H9 (cell line): ENCODE results near the gene NKAIN4. TPM values are rescaled to one million over a fixed set of nuclear protein-coding genes. Genes with fewer than 3 reads are reported as not detected.
A peak's percentile ranks its signal among the peaks of the same experiment; 100 is the strongest.

Experiments used
- DNase-seq: peaks from one replicate; pipeline ENCODE4 v3.0.0-alpha.2; 2017
- H2AFZ ChIP-seq: one replicate; pipeline ENCODE4 v1.6.1; 2013; ENCODE audit warnings: mild to moderate bottlenecking, low read length, control low read depth, moderate library complexity
- H2AK5ac ChIP-seq: 2 replicates; pipeline ENCODE4 v1.6.1; 2013; ENCODE audit warnings: low read length, control low read depth, mixed read lengths; ENCODE audit not compliant: insufficient read length
- H2BK120ac ChIP-seq: one replicate; pipeline ENCODE4 v1.6.1; 2013; ENCODE audit warnings: low read depth, mild to moderate bottlenecking, low read length, control low read depth, inconsistent platforms; ENCODE audit not compliant: poor library complexity, severe bottlenecking
- H2BK12ac ChIP-seq: 2 replicates; pipeline ENCODE4 v1.6.1; 2013; ENCODE audit warnings: low read length, control low read depth, mixed read lengths, low read depth; ENCODE audit not compliant: insufficient read length
- H2BK15ac ChIP-seq: 2 replicates; pipeline ENCODE4 v1.6.1; 2013; ENCODE audit warnings: low read depth, low read length, control low read depth
- H2BK20ac ChIP-seq: one replicate; pipeline ENCODE4 v1.6.1; 2013; ENCODE audit warnings: low read depth, mild to moderate bottlenecking, low read length, control low read depth, inconsistent platforms; ENCODE audit not compliant: poor library complexity, severe bottlenecking
- H2BK5ac ChIP-seq: 2 replicates; pipeline ENCODE4 v1.6.1; 2013; ENCODE audit warnings: low read length, control low read depth, mixed read lengths; ENCODE audit not compliant: insufficient read length
- H3K14ac ChIP-seq: 2 replicates; pipeline ENCODE4 v1.6.1; 2013; ENCODE audit warnings: low read length, control low read depth; ENCODE audit not compliant: insufficient read depth
- H3K18ac ChIP-seq: 2 replicates; pipeline ENCODE4 v1.6.1; 2013; ENCODE audit warnings: low read depth, mild to moderate bottlenecking, mixed read lengths, low read length, control low read depth; ENCODE audit not compliant: insufficient read length
- H3K23ac ChIP-seq: 2 replicates; pipeline ENCODE4 v1.6.1; 2013; ENCODE audit warnings: low read length, control low read depth, mixed read lengths, low read depth; ENCODE audit not compliant: insufficient read length
- H3K23me2 ChIP-seq: 2 replicates; pipeline ENCODE4 v1.6.1; 2013; ENCODE audit warnings: low read depth, mild to moderate bottlenecking, mixed read lengths, low read length, control low read depth; ENCODE audit not compliant: insufficient read length, poor library complexity, severe bottlenecking
- H3K27ac ChIP-seq: 2 replicates; pipeline ENCODE4 v1.5.1; 2013; ENCODE audit warnings: low read length, control low read depth, mixed read lengths, low read depth; ENCODE audit not compliant: insufficient read length
- H3K27me3 ChIP-seq: 2 replicates; pipeline ENCODE4 v1.6.1; 2013; ENCODE audit warnings: low read length, control low read depth, inconsistent platforms; ENCODE audit not compliant: insufficient read depth
- H3K4ac ChIP-seq: 2 replicates; pipeline ENCODE4 v1.6.1; 2013; ENCODE audit warnings: low read depth, mild to moderate bottlenecking, control low read depth, inconsistent platforms, low read length, moderate library complexity
- H3K4me1 ChIP-seq: 2 replicates; pipeline ENCODE4 v1.6.1; 2013; ENCODE audit warnings: low read length, control low read depth, inconsistent platforms; ENCODE audit not compliant: insufficient read depth
- H3K4me2 ChIP-seq: 2 replicates; pipeline ENCODE4 v1.6.1; 2013; ENCODE audit warnings: low read length, control low read depth, mixed read lengths; ENCODE audit not compliant: insufficient read length, insufficient read depth
- H3K56ac ChIP-seq: 2 replicates; pipeline ENCODE4 v1.6.1; 2013; ENCODE audit warnings: low read depth, mild to moderate bottlenecking, mixed read lengths, low read length, control low read depth; ENCODE audit not compliant: insufficient read length
- H3K79me1 ChIP-seq: 2 replicates; pipeline ENCODE4 v1.6.1; 2013; ENCODE audit warnings: low read depth, mild to moderate bottlenecking, moderate library complexity, low read length, control low read depth, inconsistent platforms; ENCODE audit not compliant: insufficient read depth, poor library complexity, severe bottlenecking
- H3K79me2 ChIP-seq: 2 replicates; pipeline ENCODE4 v1.6.1; 2013; ENCODE audit warnings: low read length, control low read depth, inconsistent platforms; ENCODE audit not compliant: insufficient read depth
- H3K9ac ChIP-seq: 2 replicates; pipeline ENCODE4 v1.6.1; 2013; ENCODE audit warnings: low read length, control low read depth, mixed read lengths; ENCODE audit not compliant: insufficient read length; ENCODE audit errors: extremely low read depth
- H3K9me3 ChIP-seq: one replicate; pipeline ENCODE4 v1.6.1; 2013; ENCODE audit warnings: low read depth, low read length, inconsistent platforms; ENCODE audit not compliant: control insufficient read depth
- H3T11ph ChIP-seq: one replicate; pipeline ENCODE4 v1.6.1; 2013; ENCODE audit warnings: mild to moderate bottlenecking, low read length, control low read depth, inconsistent platforms
- H4K20me1 ChIP-seq: one replicate; pipeline ENCODE4 v1.6.1; 2013; ENCODE audit not compliant: control insufficient read depth, insufficient read length, insufficient read depth
- H4K5ac ChIP-seq: 2 replicates; pipeline ENCODE4 v1.6.1; 2013; ENCODE audit warnings: low read depth, mild to moderate bottlenecking, mixed read lengths, low read length, control low read depth; ENCODE audit not compliant: insufficient read length
- H4K8ac ChIP-seq: replicated peaks from 2 replicates; pipeline ENCODE4 v1.6.1; 2013; ENCODE audit warnings: low read length, control low read depth, mixed read lengths, low read depth; ENCODE audit not compliant: insufficient read length
- H4K91ac ChIP-seq: 2 replicates; pipeline ENCODE4 v1.6.1; 2013; ENCODE audit warnings: low read depth, mild to moderate bottlenecking, moderate library complexity, mixed read lengths, low read length, control low read depth; ENCODE audit not compliant: insufficient read length
- H3K27ac Mint-ChIP-seq, 3 experiments: 2 replicates in 2 of 3; 3 replicates in 1 of 3; pipeline ENCODE4 v1.8.0; 2020 to 2021; ENCODE audit warnings: mixed read lengths in 3 of 3, mild to moderate bottlenecking in 1 of 3, moderate library complexity in 1 of 3
- H3K27me3 Mint-ChIP-seq: 2 replicates; pipeline ENCODE4 v1.8.0; 2021; ENCODE audit warnings: low read depth, mild to moderate bottlenecking, moderate library complexity, mixed read lengths
- H3K36me3 Mint-ChIP-seq, 3 experiments: 2 replicates in 2 of 3; 3 replicates in 1 of 3; pipeline ENCODE4 v1.8.0; 2020 to 2021; ENCODE audit warnings: low read depth in 3 of 3, mixed read lengths in 3 of 3; ENCODE audit not compliant: insufficient read depth in 1 of 3
- H3K4me1 Mint-ChIP-seq, 2 experiments: 2 replicates each; pipeline ENCODE4 v1.8.0; 2020; ENCODE audit warnings: mixed read lengths in 2 of 2
- H3K4me3 Mint-ChIP-seq, 2 experiments: 2 replicates in 1 of 2; 3 replicates in 1 of 2; pipeline ENCODE4 v1.8.0; 2020 to 2021; ENCODE audit warnings: mild to moderate bottlenecking in 2 of 2, mixed read lengths in 2 of 2, moderate library complexity in 1 of 2
- H3K9me3 Mint-ChIP-seq, 2 experiments: 2 replicates in 1 of 2; 3 replicates in 1 of 2; pipeline ENCODE4 v1.8.0; 2020; ENCODE audit warnings: mild to moderate bottlenecking in 2 of 2, mixed read lengths in 2 of 2, moderate library complexity in 1 of 2
- WGBS: extraction: QIAGEN DNeasy Blood & Tissue Kit; methylation state at CpG from one replicate; pipeline ENCODE4 v1.1.7; 2013; ENCODE audit warnings: missing lambda C conversion rate, low lambda C conversion rate, mixed read lengths; ENCODE audit not compliant: insufficient read length; ENCODE audit errors: extremely low coverage; 5-methylcytosine and 5-hydroxymethylcytosine counted together
- total RNA-seq: library from RNA; stranded (reverse); gene quantifications from 2 replicates; pipeline ENCODE4 v1.2.1, GENCODE V29; 2021
- TF ChIP-seq, protein P1 (sequence below): fragments of 200-600 bp; sonication (generic); conservative IDR thresholded peaks from 3 replicates; pipeline ENCODE4 v1.8.0; 2021; ENCODE audit warnings: antibody characterized with exemption, mild to moderate bottlenecking

The NKAIN4 gene
- total RNA-seq, 1 experiment from 2014 or later: 20.9 TPM

DNA sequence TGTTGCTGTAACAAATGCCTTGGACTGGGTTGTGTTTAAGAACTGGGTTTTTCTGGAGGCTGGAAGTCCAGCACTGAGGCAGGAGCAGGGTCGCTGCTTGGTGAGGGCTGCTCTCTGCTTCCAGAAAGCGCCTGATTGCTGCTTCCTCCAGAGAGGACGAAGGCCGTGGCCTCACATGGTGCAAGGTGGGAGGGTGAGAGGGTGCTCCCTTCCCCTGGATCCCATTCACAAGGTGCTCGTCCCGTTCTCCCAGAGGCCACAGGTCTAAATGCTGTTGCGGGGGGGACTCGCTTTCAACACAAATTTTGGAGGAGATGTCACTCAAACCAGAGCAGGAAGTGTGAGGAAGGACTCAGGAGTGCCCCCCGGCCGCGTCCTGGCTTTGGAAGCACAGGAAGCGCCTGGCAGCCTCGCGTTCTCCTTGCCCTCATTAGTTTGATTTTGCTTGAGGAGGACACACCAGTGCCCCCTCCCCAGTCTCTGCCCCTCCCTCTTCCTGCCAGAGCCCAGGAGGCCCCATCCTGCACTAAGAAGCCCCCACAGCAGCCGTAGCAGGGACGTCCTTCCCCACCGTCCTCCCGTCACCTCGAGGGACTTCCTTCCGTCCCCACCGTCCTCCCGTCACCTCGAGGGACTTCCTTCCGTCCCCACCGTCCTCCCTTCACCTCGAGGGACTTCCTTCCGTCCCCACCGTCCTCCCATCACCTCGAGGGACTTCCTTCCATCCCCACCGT lies 7.7 kb upstream of the NKAIN4 start:
- no peaks in the 10 kb centered on the region; the same call in 1 of the 2 replicates for H3K4me1 ChIP-seq
- no peak overlapping the region for H4K91ac ChIP-seq
- no peak overlapping the region for H2BK12ac ChIP-seq
- Mint-ChIP-seq H3K9me3 (no peaks in the 10 kb centered on the region; a peak in 1 of 5 replicates), H3K27ac (peak overlapping the region in 1 of 3 experiments; percentile 87; a peak in 2 of 7 replicates), H3K27me3 (peaks cover 17% of the 10 kb centered on the region), H3K4me1 (peaks cover 4 to 22% of the 10 kb centered on the region in 2 experiments), H3K36me3 (no peaks in the 10 kb centered on the region), H3K4me3 (no peak overlapping the region; a peak in 1 of 5 replicates)
- H3K4me2 ChIP-seq: no peak overlapping the region
- H2BK5ac ChIP-seq: no peak overlapping the region
- H4K8ac ChIP-seq: no peak overlapping the region
- H3K27ac ChIP-seq: no peak overlapping the region
- H4K5ac ChIP-seq: no peak overlapping the region
- WGBS: no CpG with 5 or more reads among the region's 30 CpGs
- H2BK20ac ChIP-seq: no peak overlapping the region
- no peaks in the 10 kb centered on the region for H3K23me2 ChIP-seq
- H2BK120ac ChIP-seq: no peak overlapping the region
- no peak overlapping the region; the same call in 1 of the 2 replicates for H3K14ac ChIP-seq
- no peak overlapping the region for H2BK15ac ChIP-seq
- no peak overlapping the region for H3K9ac ChIP-seq
- TF ChIP-seq, protein P1, sequence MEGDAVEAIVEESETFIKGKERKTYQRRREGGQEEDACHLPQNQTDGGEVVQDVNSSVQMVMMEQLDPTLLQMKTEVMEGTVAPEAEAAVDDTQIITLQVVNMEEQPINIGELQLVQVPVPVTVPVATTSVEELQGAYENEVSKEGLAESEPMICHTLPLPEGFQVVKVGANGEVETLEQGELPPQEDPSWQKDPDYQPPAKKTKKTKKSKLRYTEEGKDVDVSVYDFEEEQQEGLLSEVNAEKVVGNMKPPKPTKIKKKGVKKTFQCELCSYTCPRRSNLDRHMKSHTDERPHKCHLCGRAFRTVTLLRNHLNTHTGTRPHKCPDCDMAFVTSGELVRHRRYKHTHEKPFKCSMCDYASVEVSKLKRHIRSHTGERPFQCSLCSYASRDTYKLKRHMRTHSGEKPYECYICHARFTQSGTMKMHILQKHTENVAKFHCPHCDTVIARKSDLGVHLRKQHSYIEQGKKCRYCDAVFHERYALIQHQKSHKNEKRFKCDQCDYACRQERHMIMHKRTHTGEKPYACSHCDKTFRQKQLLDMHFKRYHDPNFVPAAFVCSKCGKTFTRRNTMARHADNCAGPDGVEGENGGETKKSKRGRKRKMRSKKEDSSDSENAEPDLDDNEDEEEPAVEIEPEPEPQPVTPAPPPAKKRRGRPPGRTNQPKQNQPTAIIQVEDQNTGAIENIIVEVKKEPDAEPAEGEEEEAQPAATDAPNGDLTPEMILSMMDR: no peak
- no peak overlapping the region for H2AK5ac ChIP-seq
- DNase-seq: no peak
- H3K23ac ChIP-seq: no peak overlapping the region
- H4K20me1 ChIP-seq: no peaks in the 10 kb centered on the region
- no peaks in the 10 kb centered on the region for H3K27me3 ChIP-seq
- H3K18ac ChIP-seq: no peak overlapping the region
- H2AFZ ChIP-seq: no peak overlapping the region
- H3K79me2 ChIP-seq: no peaks in the 10 kb centered on the region
- H3T11ph ChIP-seq: no peak overlapping the region
- H3K9me3 ChIP-seq: no peaks in the 10 kb centered on the region
- H3K4ac ChIP-seq: no peak overlapping the region
- no peak overlapping the region for H3K56ac ChIP-seq
- H3K79me1 ChIP-seq: no peaks in the 10 kb centered on the region
